Amygdala (tissue), 56 donors: ENCODE results near the gene FOXN3.

ENCODE experiments used
- DNase-seq, 56 donors: peaks; one replicate each; lab custom pipeline; 2025; lab: John Stamatoyannopoulos, UW

Gene FOXN3

DNA sequence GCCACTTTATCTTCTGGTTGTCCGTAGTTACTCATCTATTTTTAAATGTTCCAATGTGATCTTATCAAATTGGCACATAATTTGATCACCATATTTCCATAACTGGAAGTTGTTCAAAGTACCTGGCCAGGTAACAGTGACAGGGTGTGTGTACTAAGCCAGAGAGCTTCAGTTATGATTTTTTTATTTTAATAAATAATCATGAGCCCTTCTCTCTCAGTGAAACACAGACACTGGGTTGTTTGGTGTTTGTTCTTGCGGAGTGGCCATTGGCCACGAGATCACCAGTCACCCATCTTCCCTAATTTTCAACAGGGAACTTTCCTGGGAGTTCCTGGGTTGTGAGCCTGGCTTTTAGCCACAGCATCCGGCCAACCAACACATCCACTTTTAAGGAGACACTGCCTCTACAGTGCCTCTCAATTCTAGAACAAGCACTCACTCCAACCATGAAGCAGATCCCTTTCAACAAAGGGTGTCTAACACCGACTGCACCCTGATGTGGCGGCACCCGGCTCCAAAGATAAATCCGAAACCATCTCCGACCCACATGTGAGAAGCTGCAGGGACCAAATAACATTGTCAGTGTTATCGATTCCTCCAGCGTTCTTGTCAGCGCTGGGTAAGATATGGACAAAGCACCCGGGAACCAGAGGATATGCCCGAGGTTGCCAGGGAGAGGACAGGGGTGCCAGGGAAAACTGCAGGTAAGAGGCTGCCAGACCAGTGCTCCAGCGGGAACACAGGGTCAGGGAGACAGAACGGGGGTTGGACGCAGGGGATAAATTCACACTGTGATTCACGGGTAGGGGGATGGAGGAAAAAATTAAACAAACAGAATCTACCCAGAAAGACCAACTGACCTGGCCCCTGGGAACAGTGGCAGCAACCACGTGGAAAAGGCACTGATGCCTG, 49.9 kb downstream of the FOXN3 start:
- DNase-seq, result peak in 4 of 56 donors; percentile 14 to 23 (median 16)

DNA sequence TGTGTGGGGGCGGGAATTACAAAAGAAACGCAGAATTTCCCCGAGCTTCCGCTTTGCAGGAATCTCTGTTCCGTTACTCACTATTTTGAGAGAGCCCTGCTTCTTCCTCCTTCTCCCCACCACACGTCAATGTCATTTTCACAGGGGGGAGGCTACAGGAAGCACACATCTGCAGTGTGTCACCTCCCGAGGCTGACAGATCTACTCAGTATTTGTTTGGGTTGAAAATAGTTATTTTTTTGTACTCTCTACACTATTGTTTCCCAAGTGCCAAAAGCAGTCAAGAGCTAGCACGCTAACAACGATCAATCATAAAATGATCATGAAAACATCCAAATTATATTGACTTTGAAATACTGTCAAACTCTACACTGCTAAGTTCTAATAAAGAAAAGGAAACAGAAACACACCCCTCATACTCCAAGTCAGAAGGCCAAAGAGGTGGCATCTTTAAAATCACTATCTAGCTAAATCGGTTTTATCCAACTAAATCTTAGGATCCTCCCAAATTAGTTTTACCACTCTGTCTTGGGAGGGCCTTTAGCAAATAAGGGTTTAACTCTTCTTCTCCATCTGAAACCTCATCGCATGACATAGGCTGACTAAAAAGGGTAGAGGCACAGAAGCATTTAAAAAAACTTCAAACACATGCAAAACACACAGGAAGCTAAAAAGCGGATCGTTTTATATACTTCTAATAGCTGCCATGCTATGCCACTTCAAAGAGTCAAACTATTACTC, 51.8 kb downstream of the FOXN3 start:
- DNase-seq, result peak in 7 of 56 donors; percentile 8 to 58 (median 21)

GRCh38 chr14:89364316-89364715, 52.7 kb downstream of the FOXN3 start:
- DNase-seq, result no peak

- DNase-seq, result no peak
These were observed 56.8 kb downstream of the FOXN3 start for GRCh38 chr14:89360277-89360676.

DNA sequence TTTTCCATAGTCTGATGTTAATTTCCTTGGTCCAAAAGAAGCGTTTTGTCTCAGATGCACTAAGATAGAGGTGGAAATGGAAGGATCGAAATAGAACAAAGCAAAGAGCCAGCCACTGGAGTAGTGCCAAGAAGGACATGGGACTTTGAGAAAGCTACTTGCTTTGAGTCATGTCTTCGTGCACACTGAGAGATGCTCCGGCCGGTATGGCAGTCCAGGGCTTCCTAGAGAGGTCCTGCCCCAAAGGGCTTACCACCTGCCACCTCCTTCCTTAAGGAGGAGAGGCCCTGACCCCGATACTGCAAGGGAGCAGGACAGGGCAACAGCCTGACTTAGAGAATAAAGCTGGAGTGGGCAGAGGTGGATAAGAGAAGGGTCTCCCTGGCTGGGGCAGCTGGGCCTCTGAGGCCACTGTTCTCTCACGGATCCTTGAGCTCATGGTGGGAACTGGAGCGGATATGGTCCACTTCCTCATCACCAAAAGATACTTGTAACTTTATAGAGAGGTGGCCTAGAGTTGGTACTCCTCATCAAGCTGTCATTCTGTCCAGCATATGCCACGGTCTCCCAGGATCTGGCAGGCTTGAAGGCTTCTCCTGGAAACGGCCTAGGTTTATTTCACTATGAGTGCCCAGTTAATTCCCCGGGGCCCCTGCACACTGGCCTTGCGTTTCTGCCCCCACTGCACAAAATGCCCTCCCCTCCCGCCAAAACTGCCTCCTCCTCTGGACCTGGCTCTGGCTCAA, 57.4 kb downstream of the FOXN3 start:
- peak in 4 of 56 donors; percentile 18 to 48 (median 36) for DNase-seq

DNA sequence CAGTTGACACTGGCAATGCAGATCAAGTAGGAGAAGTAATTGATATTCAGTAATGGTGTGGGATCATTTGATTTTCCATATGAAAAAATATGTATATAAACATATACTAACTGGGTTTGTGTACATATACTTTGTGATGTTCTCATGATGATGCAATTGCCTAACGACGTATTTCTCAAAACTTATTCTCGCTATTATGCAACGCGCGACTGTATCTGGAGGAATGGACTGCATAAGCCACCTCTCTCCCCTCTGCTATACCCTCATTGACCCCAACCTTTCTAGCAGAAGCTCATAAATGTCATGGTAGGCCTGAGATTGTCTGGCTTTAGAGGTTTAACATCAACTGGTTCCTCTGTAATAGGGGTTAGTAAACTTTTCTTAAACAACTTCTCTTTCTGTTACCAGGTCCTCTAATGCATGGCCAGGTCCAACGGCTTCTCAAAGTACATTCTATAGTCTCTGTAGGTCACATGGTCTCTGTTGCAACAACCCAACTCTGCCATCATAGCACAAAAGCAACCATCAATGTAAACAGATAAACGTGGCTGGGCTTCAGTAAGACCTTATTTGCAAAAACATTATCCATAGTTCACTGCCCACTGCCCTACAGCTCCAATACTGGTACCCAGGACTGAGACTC, 59.3 kb downstream of the FOXN3 start:
- no peak for DNase-seq

DNA sequence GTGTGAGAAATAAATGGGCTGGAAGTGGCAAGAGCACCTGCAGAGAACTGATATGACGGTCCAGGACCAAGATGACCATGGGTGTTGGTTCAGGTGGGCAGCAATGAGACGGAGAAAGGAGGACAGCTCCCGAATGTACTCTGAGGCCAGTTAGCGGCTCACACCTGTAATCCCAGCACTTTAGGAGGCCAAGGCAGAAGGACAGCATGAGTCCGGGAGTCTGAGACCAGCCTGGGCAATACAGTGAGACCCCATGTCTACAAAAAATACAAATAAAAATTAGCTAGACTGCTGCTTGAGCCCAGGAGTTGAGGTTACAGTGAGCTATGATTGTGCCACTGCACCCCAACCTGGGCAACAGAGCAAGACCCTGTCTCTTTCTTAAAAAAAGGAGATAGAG, 60.1 kb downstream of the FOXN3 start:
- no peak for DNase-seq

GRCh38 chr14:89356496-89356895, 60.5 kb downstream of the FOXN3 start:
- DNase-seq, result no peak

GRCh38 chr14:89353766-89354113, 63.3 kb downstream of the FOXN3 start:
- no peak for DNase-seq

DNA sequence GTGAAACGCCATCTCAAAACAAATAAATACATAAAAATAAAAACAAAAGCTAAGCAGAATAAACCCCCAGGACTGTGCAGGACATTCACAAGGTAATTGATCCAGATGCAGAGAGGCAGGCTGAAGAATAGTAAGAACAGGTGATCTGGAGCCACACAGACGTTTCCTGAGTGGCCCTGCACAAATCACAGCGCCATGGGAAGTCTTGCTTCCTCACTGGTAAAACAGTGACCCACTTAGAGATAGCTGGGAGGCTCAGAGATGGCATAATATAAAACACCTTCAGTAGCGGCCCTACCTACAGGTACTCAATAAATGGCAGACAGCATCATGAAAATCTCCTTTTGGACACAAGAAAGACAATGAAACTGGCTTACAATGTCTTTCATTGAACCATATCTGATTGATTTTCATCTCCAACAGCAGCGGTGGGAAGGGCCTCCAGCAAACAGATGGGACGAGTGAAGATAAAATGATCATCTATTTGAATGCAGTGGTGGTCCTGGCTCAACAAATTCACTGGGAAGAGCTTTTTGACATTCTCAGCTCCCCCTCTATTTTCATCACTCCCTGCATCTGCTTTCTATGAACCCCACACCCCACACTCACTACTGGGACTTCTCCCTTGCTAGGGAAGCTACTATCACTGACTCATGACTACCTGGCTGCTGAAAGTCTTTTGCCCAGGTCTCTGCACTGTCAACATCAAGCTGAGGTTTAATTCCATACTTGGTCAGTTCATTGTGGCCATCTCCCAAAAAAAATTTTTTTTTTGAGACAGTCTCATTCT, 63.9 kb downstream of the FOXN3 start:
- no peak for DNase-seq

DNA sequence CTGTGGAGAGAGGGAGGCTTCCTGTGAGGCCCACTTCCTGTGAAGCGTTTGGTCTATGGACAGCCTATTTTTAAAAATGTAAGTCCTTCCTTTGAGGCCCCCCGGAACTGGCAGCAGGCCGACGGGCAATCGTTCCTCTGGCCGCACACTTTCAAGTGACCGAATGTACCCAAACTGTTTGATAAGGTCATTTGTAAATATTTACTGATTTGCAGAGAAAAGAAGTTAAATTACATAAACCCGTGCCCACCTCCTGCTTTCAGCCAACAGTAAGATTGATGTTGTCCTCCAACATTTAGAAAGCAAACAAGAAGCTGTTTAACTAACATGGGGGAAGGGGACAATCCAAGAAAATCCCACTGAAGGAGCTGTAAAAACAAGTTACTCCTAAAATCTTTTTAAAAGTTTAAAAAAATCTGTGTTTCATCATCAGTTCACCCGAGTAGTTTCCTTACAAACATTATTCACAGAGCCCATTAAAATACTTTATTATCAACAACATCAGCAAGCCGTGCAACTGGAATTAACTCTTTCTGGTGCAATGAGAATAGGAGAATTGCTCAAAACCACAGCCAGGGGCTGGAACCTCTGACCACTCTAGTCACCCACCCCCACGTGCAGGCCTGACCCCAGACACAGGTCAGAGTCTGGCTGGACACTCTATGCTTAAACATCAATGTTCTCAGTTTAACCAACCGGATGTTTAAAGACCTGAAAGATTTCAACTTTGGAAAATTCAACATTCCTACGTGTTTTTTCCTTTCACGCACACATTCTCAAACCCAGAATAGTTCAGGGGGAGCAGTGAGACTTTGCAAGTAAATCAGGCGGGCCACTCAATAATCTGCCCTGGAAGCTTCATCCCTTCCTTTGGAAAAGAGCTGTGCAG, 65.3 kb downstream of the FOXN3 start:
- DNase-seq, result no peak

DNA sequence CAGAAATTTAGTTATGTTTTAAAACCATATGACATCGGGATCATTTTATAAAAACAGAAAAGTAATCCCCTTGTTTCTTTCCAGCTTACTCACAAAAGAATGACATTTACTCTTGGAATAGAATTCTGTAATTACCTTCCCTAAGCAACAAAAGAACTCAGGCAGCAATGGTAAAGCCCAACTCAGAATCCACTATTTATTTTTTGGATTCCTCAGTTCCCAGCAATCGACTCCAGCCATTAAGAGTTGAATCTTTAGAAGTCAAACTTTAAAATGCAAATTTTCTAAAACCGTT, 65.9 kb downstream of the FOXN3 start:
- DNase-seq, result no peak

DNA sequence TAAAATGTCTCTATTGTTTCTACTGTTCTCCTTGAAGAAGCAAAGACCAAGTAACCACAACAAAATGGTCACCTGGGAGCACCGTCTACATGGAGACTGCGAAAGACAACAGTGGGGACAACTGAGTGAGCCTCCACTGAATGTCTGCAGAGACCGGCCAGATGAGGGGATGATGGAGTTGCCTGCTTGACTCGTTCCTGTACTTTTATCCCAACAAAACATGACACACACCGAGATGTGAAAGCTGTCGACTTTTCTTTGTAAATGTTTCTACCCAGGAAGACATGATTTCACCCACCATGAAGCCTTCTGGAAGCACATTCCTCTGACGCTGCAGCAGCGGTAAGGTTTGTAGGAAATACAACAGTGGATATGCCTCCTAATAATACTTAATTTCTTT, 66.9 kb downstream of the FOXN3 start:
- no peak for DNase-seq

- peak in 42 of 56 donors; percentile 15 to 87 (median 58) for DNase-seq
These were observed 67.6 kb downstream of the FOXN3 start for GRCh38 chr14:89349171-89350008.

DNA sequence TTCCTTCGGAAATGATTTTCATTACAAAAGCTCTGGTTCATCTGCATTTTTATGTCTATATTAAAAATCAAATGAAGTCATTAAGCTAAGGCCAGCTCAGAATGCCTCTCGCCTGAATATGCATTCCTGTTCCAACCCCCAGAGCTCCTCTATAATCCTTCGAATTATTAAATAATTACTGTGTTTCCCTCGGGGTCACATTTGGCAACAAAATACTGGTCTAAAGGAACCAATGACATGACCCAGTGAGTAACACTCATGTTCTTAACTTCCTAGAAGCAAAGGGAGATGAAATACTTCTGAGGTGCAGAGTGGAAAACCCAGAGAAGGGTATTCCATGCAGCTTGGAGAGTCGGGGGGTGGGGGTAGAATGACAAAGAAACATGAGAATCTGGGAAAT, 68.3 kb downstream of the FOXN3 start:
- no peak for DNase-seq

GRCh38 chr14:89347885-89348284, 69.1 kb downstream of the FOXN3 start:
- no peak for DNase-seq

DNA sequence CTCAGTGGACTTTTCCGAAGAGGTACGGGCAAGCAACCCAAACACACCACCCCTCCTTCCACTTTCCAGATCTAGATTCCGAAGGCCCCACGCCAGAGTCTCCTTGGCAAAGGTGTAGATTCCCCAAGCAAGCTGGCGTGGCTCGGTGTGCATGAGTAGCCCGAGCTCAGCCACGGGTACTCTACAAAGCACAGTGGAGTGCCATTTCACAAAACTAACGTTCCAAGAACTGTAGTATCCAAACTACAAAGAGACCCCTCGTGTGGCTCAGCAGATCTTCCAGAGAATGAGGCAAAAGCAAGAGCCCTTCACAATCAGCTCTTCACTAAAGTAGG, 72.1 kb downstream of the FOXN3 start:
- peak in 10 of 56 donors; percentile 6 to 60 (median 24) for DNase-seq

GRCh38 chr14:89343356-89343755, 73.7 kb downstream of the FOXN3 start:
- no peak for DNase-seq
